SK-N-SH treated with all-trans-retinoic acid at 6 μM for 48 hours (cell line): ENCODE data around the gene ZGPAT.

Source experiments
- ATAC-seq: fragments of 200-7000 bp; cut with Tn5 transposase; 3 replicates; pipeline ENCODE4 v1.9.1; 2020; ENCODE audit warnings: mild to moderate bottlenecking, moderate library complexity
- BACH2 ChIP-seq: fragments of 250-450 bp; sonication (Bioruptor Pico); IDR thresholded peaks from 2 replicates; pipeline ENCODE4 v1.9.0; 2021; ENCODE audit warnings: mild to moderate bottlenecking, borderline replicate concordance
- CSDC2 ChIP-seq: fragments of 250-450 bp; sonication (Bioruptor Pico); IDR thresholded peaks from 2 replicates; pipeline ENCODE4 v1.5.0; 2020; ENCODE audit warnings: mild to moderate bottlenecking, moderate library complexity
- ESRRG ChIP-seq: fragments of 250-450 bp; sonication (Bioruptor Pico); IDR thresholded peaks from 2 replicates; pipeline ENCODE4 v1.6.1; 2021; ENCODE audit warnings: mild to moderate bottlenecking
- GLIS3 ChIP-seq: fragments of 250-450 bp; sonication (Bioruptor Pico); IDR thresholded peaks from 2 replicates; pipeline ENCODE4 v1.5.0; 2020; ENCODE audit warnings: mild to moderate bottlenecking, moderate library complexity
- ISL1 ChIP-seq: fragments of 250-450 bp; sonication (Bioruptor Pico); IDR thresholded peaks from 2 replicates; pipeline ENCODE4 v2.1.2; 2022; ENCODE audit warnings: mild to moderate bottlenecking, moderate library complexity
- OSR1 ChIP-seq: fragments of 250-450 bp; sonication (Bioruptor Pico); IDR thresholded peaks from 2 replicates; pipeline ENCODE4 v1.8.0; 2022; ENCODE audit warnings: moderate library complexity, mild to moderate bottlenecking, inconsistent platforms
- PATZ1 ChIP-seq: fragments of 250-450 bp; sonication (Bioruptor Pico); IDR thresholded peaks from 2 replicates; pipeline ENCODE4 v1.8.0; 2020; ENCODE audit warnings: mild to moderate bottlenecking, moderate library complexity, borderline replicate concordance
- POU6F1 ChIP-seq: fragments of 250-450 bp; sonication (Bioruptor Pico); IDR thresholded peaks from 2 replicates; pipeline ENCODE4 v1.8.0; 2021; ENCODE audit warnings: low read depth, mild to moderate bottlenecking, moderate library complexity, borderline replicate concordance
- PPARA ChIP-seq: fragments of 250-450 bp; sonication (Bioruptor Pico); IDR thresholded peaks from 2 replicates; pipeline ENCODE4 v1.5.0; 2020; ENCODE audit warnings: mild to moderate bottlenecking, borderline replicate concordance
- RARB ChIP-seq: fragments of 250-450 bp; sonication (Bioruptor Pico); IDR thresholded peaks from 2 replicates; pipeline ENCODE4 v1.8.0; 2021; ENCODE audit warnings: mild to moderate bottlenecking, moderate library complexity
- TCF4 ChIP-seq: fragments of 250-450 bp; sonication (Bioruptor Pico); IDR thresholded peaks from 2 replicates; pipeline ENCODE4 v1.8.0; 2021; ENCODE audit warnings: mild to moderate bottlenecking, moderate library complexity, borderline replicate concordance
- TOX ChIP-seq: fragments of 250-450 bp; sonication (Bioruptor Pico); IDR thresholded peaks from 2 replicates; pipeline ENCODE4 v1.8.0; 2021; ENCODE audit warnings: mild to moderate bottlenecking, moderate library complexity, borderline replicate concordance
- ZC3H10 ChIP-seq: fragments of 250-450 bp; sonication (Bioruptor Pico); IDR thresholded peaks from 2 replicates; pipeline ENCODE4 v1.5.1; 2021; ENCODE audit warnings: mild to moderate bottlenecking, moderate library complexity
- ZFP3 ChIP-seq: fragments of 250-450 bp; sonication (Bioruptor Pico); IDR thresholded peaks from 2 replicates; pipeline ENCODE4 v1.5.0; 2020; ENCODE audit warnings: mild to moderate bottlenecking, moderate library complexity
- ZFP30 ChIP-seq: fragments of 450-650 bp; formaldehyde crosslinking; IDR thresholded peaks from 2 replicates; pipeline ENCODE4 v1.5.0; 2022; ENCODE audit warnings: mild to moderate bottlenecking, moderate library complexity
- ZNF565 ChIP-seq: fragments of 450-650 bp; formaldehyde crosslinking; conservative IDR thresholded peaks from 2 replicates; pipeline ENCODE4 v1.5.0; 2020; ENCODE audit warnings: low read depth, mild to moderate bottlenecking, moderate library complexity
- ZNF70 ChIP-seq: fragments of 450-650 bp; formaldehyde crosslinking; IDR thresholded peaks from 2 replicates; pipeline ENCODE4 v1.5.0; 2020; ENCODE audit warnings: mild to moderate bottlenecking, moderate library complexity
- ZNF8 ChIP-seq: fragments of 450-650 bp; formaldehyde crosslinking; IDR thresholded peaks from 2 replicates; pipeline ENCODE4 v1.5.0; 2020; ENCODE audit warnings: mild to moderate bottlenecking, moderate library complexity
- TF ChIP-seq, protein P1 (sequence below): fragments of 250-450 bp; sonication (Bioruptor Pico); IDR thresholded peaks from 2 replicates; pipeline ENCODE4 v1.5.1; 2021; ENCODE audit warnings: mild to moderate bottlenecking, moderate library complexity

The ZGPAT gene

DNA sequence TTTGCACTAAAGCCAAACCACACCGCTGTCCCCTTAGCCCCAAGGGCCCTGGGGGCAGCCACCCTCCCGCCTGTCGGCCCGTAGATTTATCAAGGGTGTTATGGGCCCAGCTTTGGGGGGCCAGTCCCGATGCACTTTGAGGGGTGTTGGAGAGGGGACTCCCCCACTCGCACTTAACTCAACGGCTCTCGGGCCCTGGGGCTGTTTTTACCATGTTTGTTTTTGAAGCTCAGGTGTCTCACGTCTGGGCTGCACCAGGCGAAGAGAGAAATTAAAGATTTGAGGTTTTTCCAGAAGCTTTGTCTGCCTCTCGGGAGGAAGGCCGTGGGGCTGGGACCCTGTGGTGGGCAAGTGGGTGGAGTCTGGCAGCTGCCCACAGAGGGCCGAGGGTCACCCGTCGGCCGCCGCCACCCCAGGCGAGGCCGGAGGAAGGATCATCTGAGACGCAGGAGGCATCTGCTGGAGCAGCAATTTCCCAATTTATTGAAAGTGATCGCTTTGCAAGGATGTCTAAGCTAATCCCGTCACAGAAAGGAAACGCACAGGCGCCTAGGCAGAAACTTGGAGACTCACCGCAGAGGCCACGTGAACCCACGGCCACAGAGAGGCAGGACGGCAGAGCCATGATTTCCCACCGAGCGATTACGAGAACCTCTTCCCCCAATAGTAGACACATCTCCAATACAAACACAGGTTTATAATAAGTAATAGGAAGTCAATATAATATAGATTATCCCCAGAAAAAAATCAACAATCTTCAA is 35.6 kb downstream of the ZGPAT start:
- no peak for ATAC-seq
- TF ChIP-seq TOX (no peak), PATZ1 (CRISPR knock-in tag) (no peak), ZC3H10 (CRISPR knock-in tag) (no peak), OSR1 (no peak), ZFP3 (CRISPR knock-in tag) (no peak), RARB (CRISPR knock-in tag) (no peak), ZNF565 (no peak), TCF4 (no peak), CSDC2 (CRISPR knock-in tag) (no peak)
- TF ChIP-seq, protein P1, sequence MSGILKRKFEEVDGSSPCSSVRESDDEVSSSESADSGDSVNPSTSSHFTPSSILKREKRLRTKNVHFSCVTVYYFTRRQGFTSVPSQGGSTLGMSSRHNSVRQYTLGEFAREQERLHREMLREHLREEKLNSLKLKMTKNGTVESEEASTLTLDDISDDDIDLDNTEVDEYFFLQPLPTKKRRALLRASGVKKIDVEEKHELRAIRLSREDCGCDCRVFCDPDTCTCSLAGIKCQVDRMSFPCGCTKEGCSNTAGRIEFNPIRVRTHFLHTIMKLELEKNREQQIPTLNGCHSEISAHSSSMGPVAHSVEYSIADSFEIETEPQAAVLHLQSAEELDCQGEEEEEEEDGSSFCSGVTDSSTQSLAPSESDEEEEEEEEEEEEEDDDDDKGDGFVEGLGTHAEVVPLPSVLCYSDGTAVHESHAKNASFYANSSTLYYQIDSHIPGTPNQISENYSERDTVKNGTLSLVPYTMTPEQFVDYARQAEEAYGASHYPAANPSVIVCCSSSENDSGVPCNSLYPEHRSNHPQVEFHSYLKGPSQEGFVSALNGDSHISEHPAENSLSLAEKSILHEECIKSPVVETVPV (CRISPR knock-in tag), result no peak

DNA sequence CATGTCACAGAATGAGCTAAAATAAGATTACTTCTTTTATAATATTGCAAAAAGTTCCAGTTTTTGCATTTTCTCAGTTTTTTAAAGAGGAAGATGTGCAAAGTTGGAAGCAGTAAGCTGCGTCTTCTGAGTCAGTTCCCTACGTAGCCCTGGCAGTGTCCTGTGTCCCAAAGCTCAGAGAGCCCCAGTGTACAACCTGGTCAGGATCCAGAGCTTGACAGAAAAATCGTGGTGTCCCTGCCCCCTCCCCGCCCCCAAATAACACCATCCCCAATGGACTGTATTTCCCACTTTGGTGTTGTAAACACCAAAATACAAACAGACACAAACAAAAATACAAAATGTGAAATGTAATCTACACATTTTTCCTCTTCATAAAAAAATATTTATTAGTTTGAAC is 36.3 kb downstream of the ZGPAT start:
- TF ChIP-seq, protein P1 (CRISPR knock-in tag), result no peak
- TF ChIP-seq ZNF8 (CRISPR knock-in tag), result no peak
- TF ChIP-seq BACH2 (CRISPR knock-in tag), result no peak
- no peak for TF ChIP-seq ISL1
- no peak for TF ChIP-seq ZFP30 (CRISPR knock-in tag)
- TF ChIP-seq PPARA (CRISPR knock-in tag), result no peak
- TF ChIP-seq ESRRG (CRISPR knock-in tag), result no peak
- no peak for TF ChIP-seq ZNF70 (CRISPR knock-in tag)
- TF ChIP-seq ZC3H10 (CRISPR knock-in tag), result no peak
- TF ChIP-seq ZNF565, result no peak
- no peak for TF ChIP-seq TCF4
- no peak for TF ChIP-seq POU6F1
- TF ChIP-seq TOX, result no peak
- TF ChIP-seq, all 23 proteins: peak for 0
- ATAC-seq, result no peak

GRCh38 chr20:63744574-63745423 is 37.0 kb downstream of the ZGPAT start:
- no peak for ATAC-seq
- TF ChIP-seq ZNF8 (CRISPR knock-in tag), result no peak
- TF ChIP-seq ZNF70 (CRISPR knock-in tag), result no peak
- TF ChIP-seq ZFP3 (CRISPR knock-in tag), result no peak
- no peak for TF ChIP-seq PATZ1 (CRISPR knock-in tag)
- no peak for TF ChIP-seq ISL1
- no peak for TF ChIP-seq GLIS3 (CRISPR knock-in tag)
- no peak for TF ChIP-seq ESRRG (CRISPR knock-in tag)
- TF ChIP-seq BACH2 (CRISPR knock-in tag), result no peak
- TF ChIP-seq OSR1, result no peak
